Measurements from ENCODE around the gene NACC2.
A peak's percentile ranks its signal among the peaks of the same experiment; 100 is the strongest.

NACC2 gene

DNA sequence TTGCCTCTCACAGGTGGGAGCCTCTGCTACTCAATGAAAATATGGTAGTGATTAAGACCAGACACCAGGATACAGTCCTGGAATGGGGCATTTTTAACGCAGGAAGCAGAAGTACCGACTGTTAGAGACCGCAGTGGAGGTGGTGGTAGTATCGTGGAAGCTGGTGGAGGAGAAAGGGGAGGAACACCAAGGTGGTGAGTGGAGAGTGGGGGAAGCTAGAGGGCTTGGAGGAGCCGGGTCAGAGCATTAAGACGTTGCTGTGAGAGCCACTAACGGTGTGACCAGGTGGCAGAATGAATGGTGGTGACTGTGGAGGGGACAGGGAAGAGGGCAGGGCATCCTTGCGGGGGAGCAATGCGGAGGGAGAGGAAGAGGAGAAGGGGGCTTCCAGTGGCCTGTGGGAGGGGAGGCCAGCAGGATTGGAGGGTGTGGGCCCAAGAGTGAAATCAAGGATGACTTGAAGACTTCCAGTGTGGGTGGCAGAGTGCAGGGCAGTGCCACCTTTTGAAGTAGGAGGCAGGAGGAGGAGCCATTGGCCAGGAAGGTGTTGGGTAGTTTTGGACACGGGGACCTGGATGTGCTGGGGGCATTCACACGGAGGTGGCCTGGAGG lies 132.3 kb downstream of the NACC2 start:
- Histone ChIP-seq H2BK5ac (ENCODE audit: low read length) (no peak overlapping the region), H3K4ac (ENCODE audit: low read length) (no peak overlapping the region), H3K79me1 (ENCODE audit: low read depth, low read length) (peaks cover 8% of the 10 kb centered on the region), H3K4me3 (ENCODE audit: low read length in 2 of 2) (no peak overlapping the region), H3K14ac (ENCODE audit: low read length) (no peak overlapping the region), H3K27ac (replicated peaks; ENCODE audit: low read length) (no peak overlapping the region), H2AFZ (ENCODE audit: low read length) (no peak overlapping the region), H3K4me2 (ENCODE audit: insufficient read depth, low read length, poor library complexity, severe bottlenecking) (no peak overlapping the region), H3K4me1 (ENCODE audit: control insufficient read depth in 2 of 2, insufficient read depth in 1 of 2, low read depth in 1 of 2, low read length in 2 of 2) (peaks cover 12 to 25% of the 10 kb centered on the region in 2 donors), H3K27me3 (ENCODE audit: control insufficient read depth in 3 of 3, insufficient read depth in 3 of 3, low read depth in 1 of 3, low read length in 3 of 3) (peaks cover 0 to 10% (median 2%) of the 10 kb centered on the region in 3 experiments), H4K91ac (ENCODE audit: low read depth, low read length, poor library complexity) (no peak overlapping the region), H3K18ac (ENCODE audit: low read length) (no peak overlapping the region), H2BK15ac (ENCODE audit: low read length) (no peak overlapping the region), H3K9ac (ENCODE audit: low read depth, low read length, poor library complexity) (no peak overlapping the region), H2AK5ac (ENCODE audit: low read depth, low read length) (no peak overlapping the region), H2BK12ac (ENCODE audit: low read length) (no peak overlapping the region), H2BK120ac (ENCODE audit: low read depth, low read length) (no peak overlapping the region), H3K36me3 (replicated peaks in 1 of 2; ENCODE audit: control insufficient read depth in 2 of 2, insufficient read depth in 2 of 2, low read length in 2 of 2) (peaks cover 2 to 5% of the 10 kb centered on the region in 2 donors), H3K9me3 (replicated peaks in 1 of 2; ENCODE audit: control insufficient read depth in 2 of 2, insufficient read depth in 1 of 2, low read depth in 1 of 2, low read length in 2 of 2) (peaks cover 0 to 2% of the 10 kb centered on the region in 2 donors), H4K8ac (ENCODE audit: low read depth, low read length) (no peak overlapping the region), H3K23ac (ENCODE audit: low read depth, low read length, poor library complexity) (no peak overlapping the region)
- no CpG with 5 or more reads among the region's 11 CpGs for WGBS, 2 donors (ENCODE audit: extremely low coverage in 2 of 2, insufficient read length in 2 of 2, insufficient replicate concordance in 1 of 2)
- no peak for DNase-seq (ENCODE audit: low spot score)

- Histone ChIP-seq H2BK5ac (ENCODE audit: low read length) (no peak overlapping the region), H3K4me3 (ENCODE audit: low read length in 2 of 2) (peak overlapping the region in 1 of 2 donors; percentile 91), H3K36me3 (replicated peaks in 1 of 2; ENCODE audit: control insufficient read depth in 2 of 2, insufficient read depth in 2 of 2, low read length in 2 of 2) (peaks cover 0 to 5% of the 10 kb centered on the region in 2 donors), H3K18ac (ENCODE audit: low read length) (no peak overlapping the region), H3K79me1 (ENCODE audit: low read depth, low read length) (peaks cover 6% of the 10 kb centered on the region), H2BK15ac (ENCODE audit: low read length) (no peak overlapping the region), H4K91ac (ENCODE audit: low read depth, low read length, poor library complexity) (no peak overlapping the region), H2AFZ (ENCODE audit: low read length) (peak overlapping the region; percentile 82), H3K14ac (ENCODE audit: low read length) (no peak overlapping the region), H3K4me2 (ENCODE audit: insufficient read depth, low read length, poor library complexity, severe bottlenecking) (no peak overlapping the region), H3K4ac (ENCODE audit: low read length) (no peak overlapping the region), H3K27me3 (ENCODE audit: control insufficient read depth in 3 of 3, insufficient read depth in 3 of 3, low read depth in 1 of 3, low read length in 3 of 3) (peaks cover 0 to 10% (median 0%) of the 10 kb centered on the region in 3 experiments), H2BK120ac (ENCODE audit: low read depth, low read length) (no peak overlapping the region), H3K4me1 (ENCODE audit: control insufficient read depth in 2 of 2, insufficient read depth in 1 of 2, low read depth in 1 of 2, low read length in 2 of 2) (peaks cover 10 to 23% of the 10 kb centered on the region in 2 donors), H4K8ac (ENCODE audit: low read depth, low read length) (no peak overlapping the region), H3K9ac (ENCODE audit: low read depth, low read length, poor library complexity) (no peak overlapping the region), H3K9me3 (replicated peaks in 1 of 2; ENCODE audit: control insufficient read depth in 2 of 2, insufficient read depth in 1 of 2, low read depth in 1 of 2, low read length in 2 of 2) (no peaks in the 10 kb centered on the region), H3K27ac (replicated peaks; ENCODE audit: low read length) (no peak overlapping the region), H2BK12ac (ENCODE audit: low read length) (no peak overlapping the region), H2AK5ac (ENCODE audit: low read depth, low read length) (no peak overlapping the region), H3K23ac (ENCODE audit: low read depth, low read length, poor library complexity) (no peak overlapping the region)
- no CpG with 5 or more reads among the region's 15 CpGs for WGBS, 2 donors (ENCODE audit: extremely low coverage in 2 of 2, insufficient read length in 2 of 2, insufficient replicate concordance in 1 of 2)
- no peak for DNase-seq (ENCODE audit: low spot score)
Observed at GRCh38 chr9:135961811-135962695, 133.0 kb downstream of the NACC2 start.

DNA sequence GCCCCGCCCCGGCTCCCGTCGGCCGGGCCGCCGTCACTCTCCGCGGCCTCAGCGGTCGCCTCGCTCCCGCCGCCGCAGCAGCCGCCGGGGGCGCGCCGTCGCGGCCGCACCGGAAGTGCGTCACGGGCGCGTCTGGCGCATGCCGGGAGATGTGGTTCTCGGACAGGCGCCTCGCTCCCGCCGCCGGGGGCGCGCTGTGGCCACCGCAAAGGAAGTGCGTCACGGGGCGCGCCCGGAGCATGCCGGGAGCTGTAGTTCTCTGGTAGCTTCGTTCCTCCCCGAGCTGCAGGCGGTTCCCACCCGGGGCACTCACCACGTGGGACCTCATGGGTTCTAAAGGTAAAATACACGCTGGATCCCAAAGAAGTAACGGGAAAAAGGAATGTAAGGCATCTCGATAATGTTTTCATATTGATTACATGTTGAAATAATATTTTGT lies 133.8 kb downstream of the NACC2 start, which contains the start of gene UBAC1:
TSS of gene UBAC1 (minus strand) at position 97 of the 439 bp plus-strand sequence. CDS start 211 bp downstream, outside the sequence.
- no peak within 1 kb of the TSS for H3K27ac ChIP-seq (replicated peaks; ENCODE audit: low read length)
- peaks cover 0 to 10% (median 0%) of the 10 kb centered on the region in 3 experiments for H3K27me3 ChIP-seq (ENCODE audit: control insufficient read depth in 3 of 3, insufficient read depth in 3 of 3, low read depth in 1 of 3, low read length in 3 of 3)

More for the DNA sequence above, 133.8 kb downstream of the NACC2 start, which contains the start of gene UBAC1:
- H2BK12ac ChIP-seq (ENCODE audit: low read length), result no peak within 1 kb of the TSS
- no peak within 1 kb of the TSS for H3K23ac ChIP-seq (ENCODE audit: low read depth, low read length, poor library complexity)
- H3K9me3 ChIP-seq (replicated peaks in 1 of 2; ENCODE audit: control insufficient read depth in 2 of 2, insufficient read depth in 1 of 2, low read depth in 1 of 2, low read length in 2 of 2), result no peaks in the 10 kb centered on the region
- DNase-seq (ENCODE audit: low spot score), result peak; percentile 94
- H3K4me2 ChIP-seq (ENCODE audit: insufficient read depth, low read length, poor library complexity, severe bottlenecking), result peak within 1 kb of the TSS; percentile 68
- H3K4me1 ChIP-seq (ENCODE audit: control insufficient read depth in 2 of 2, insufficient read depth in 1 of 2, low read depth in 1 of 2, low read length in 2 of 2), result peaks cover 10 to 23% of the 10 kb centered on the region in 2 donors
- H3K79me1 ChIP-seq (ENCODE audit: low read depth, low read length), result peaks cover 8% of the 10 kb centered on the region
- H3K4ac ChIP-seq (ENCODE audit: low read length), result no peak within 1 kb of the TSS
- peak within 1 kb of the TSS; percentile 97 for H3K9ac ChIP-seq (ENCODE audit: low read depth, low read length, poor library complexity)
- no peak within 1 kb of the TSS for H2BK5ac ChIP-seq (ENCODE audit: low read length)
- no peak within 1 kb of the TSS for H3K14ac ChIP-seq (ENCODE audit: low read length)
- WGBS, 2 donors (ENCODE audit: extremely low coverage in 2 of 2, insufficient read length in 2 of 2, insufficient replicate concordance in 1 of 2), result no CpG with 5 or more reads among the region's 53 CpGs
- peak within 1 kb of the TSS; percentile 91 to 92 for H3K4me3 ChIP-seq (ENCODE audit: low read length in 2 of 2)
- peak within 1 kb of the TSS; percentile 93 for H2AFZ ChIP-seq (ENCODE audit: low read length)
- no peak within 1 kb of the TSS for H4K8ac ChIP-seq (ENCODE audit: low read depth, low read length)
- peak within 1 kb of the TSS; percentile 62 for H2AK5ac ChIP-seq (ENCODE audit: low read depth, low read length)
- peaks cover 0 to 5% of the 10 kb centered on the region in 2 donors for H3K36me3 ChIP-seq (replicated peaks in 1 of 2; ENCODE audit: control insufficient read depth in 2 of 2, insufficient read depth in 2 of 2, low read length in 2 of 2)
- no peak within 1 kb of the TSS for H2BK15ac ChIP-seq (ENCODE audit: low read length)
- H2BK120ac ChIP-seq (ENCODE audit: low read depth, low read length), result no peak within 1 kb of the TSS
- no peak within 1 kb of the TSS for H4K91ac ChIP-seq (ENCODE audit: low read depth, low read length, poor library complexity)
- H3K18ac ChIP-seq (ENCODE audit: low read length), result peak within 1 kb of the TSS; percentile 93

Data from neuronal stem cell (in vitro differentiated cells).